SK-N-DZ (cell line): ENCODE measurements around the gene GNPDA1.

Experiments
- DNase-seq: peaks from one replicate; pipeline ENCODE4 v3.0.0-alpha.2; 2015; ENCODE audit warnings: low spot score

Gene GNPDA1

GRCh38 chr5:141994511-141995136, 18.2 kb downstream of the GNPDA1 start:
- no peak for DNase-seq

DNA sequence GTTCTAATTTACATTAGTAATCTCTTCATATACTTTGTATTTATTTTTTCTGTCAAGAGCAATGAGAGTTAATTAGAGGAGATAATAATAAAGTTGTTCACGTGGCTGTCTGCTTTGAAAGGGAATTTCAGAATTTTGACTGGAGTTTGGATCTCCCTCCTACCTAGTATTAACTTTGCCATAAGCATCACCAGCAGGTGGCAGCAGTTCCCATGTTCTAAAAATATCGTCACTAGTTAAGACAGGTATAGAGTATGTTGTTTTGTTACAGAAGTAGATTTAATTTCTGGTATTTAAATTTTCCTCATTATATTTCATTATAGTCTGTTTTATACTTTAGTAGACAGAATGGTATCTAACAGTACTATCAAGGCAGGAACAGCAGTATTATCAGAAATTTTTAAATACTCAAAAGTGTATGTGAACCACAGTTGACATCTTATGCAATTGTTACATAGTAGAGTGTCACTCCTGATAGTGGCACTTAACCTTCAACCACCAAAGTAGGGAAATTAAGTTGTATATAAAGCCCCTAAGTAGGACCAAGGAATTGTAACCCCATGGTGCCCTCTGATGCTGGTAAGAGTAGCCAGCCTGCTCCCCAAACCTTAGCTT, 20.4 kb downstream of the GNPDA1 start:
- DNase-seq: peak; percentile 65

DNA sequence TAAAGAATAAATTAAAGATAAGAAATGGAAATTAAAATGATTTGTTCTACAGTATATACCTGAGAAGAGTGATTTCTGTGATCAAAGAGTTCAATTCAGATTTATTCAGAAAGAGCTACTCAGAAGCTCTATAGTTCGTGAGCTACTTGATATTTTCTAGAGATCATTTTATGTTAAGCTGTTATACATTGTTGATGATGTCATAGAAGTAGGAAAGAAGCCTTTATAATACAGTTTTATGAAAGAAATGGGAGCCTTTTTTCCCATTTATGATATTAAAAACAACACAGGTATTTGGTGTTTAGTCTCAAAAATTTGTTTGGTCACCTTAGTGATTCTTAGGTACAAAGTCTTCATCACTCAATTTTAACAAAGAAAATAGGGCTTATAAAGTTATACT, 23.1 kb downstream of the GNPDA1 start:
- no peak for DNase-seq

GRCh38 chr5:141986072-141986471, 26.8 kb downstream of the GNPDA1 start:
- no peak for DNase-seq

GRCh38 chr5:141982626-141983025, 30.2 kb downstream of the GNPDA1 start:
- DNase-seq: no peak

GRCh38 chr5:141978389-141978788, 34.4 kb downstream of the GNPDA1 start:
- no peak for DNase-seq

DNA sequence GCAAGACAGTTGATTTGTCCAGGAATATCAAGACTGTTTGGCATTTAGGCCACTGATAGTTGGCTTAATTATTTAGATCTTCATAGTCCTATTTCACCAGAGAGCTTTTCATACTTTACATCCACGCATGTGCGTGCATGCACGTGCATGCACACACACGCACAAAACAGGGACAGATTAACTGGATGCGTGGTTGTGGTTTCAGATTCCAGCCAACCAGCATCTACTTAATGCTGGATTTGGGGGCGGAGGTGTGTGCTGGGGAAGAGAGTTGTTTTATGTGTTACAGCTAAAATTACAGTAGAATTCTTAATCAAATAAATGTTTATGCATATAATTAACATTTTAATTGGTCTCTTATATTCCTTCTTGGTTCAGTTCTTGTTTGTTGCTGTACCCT, 36.7 kb downstream of the GNPDA1 start:
- DNase-seq: no peak

GRCh38 chr5:141973871-141974595, 38.8 kb downstream of the GNPDA1 start:
- no peak for DNase-seq

DNA sequence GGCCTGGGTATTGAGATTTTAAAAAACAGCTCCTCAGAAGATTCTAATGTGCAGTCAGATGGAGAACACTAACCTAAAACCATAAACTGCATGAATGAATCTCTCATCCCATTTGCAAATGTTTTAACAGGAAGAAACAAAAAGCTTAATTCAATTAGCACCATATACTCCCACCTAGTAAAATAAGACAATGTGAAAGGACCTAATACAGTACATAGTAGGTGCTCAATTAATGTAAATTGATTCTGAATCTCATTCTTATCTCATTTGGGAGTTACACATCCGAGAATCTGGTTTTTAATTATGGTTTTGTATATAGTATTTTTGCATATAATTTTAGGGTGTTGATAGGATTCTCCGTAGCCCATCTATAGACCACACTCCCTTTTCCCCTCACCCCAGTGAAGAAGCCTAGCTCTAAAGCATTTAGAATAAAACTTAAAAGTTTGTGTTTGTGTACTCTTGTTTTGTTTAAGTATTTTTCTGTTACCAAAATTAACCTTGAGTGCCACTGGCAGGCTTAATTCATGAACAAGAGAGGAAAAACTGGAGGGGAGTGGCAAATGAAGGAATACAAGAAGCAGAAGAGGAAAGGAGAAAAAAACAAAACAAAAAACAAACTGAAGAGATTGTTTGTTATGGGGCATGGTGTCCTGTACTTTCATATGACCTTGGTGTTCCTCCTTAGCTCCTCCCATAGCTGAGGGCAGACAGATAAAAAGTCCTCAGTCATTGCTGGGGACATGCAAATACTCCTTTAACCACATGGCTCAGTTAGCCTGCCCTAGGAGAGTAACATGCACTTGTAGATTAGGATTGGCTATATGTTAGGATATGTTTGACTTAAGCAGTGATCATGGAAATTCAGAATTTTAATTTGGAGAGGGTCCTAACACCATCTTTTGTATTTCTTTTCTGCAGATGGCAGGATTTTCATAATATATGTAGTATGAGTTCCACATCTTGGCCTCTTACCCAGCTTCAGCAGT, 42.8 kb downstream of the GNPDA1 start:
- DNase-seq: no peak

DNA sequence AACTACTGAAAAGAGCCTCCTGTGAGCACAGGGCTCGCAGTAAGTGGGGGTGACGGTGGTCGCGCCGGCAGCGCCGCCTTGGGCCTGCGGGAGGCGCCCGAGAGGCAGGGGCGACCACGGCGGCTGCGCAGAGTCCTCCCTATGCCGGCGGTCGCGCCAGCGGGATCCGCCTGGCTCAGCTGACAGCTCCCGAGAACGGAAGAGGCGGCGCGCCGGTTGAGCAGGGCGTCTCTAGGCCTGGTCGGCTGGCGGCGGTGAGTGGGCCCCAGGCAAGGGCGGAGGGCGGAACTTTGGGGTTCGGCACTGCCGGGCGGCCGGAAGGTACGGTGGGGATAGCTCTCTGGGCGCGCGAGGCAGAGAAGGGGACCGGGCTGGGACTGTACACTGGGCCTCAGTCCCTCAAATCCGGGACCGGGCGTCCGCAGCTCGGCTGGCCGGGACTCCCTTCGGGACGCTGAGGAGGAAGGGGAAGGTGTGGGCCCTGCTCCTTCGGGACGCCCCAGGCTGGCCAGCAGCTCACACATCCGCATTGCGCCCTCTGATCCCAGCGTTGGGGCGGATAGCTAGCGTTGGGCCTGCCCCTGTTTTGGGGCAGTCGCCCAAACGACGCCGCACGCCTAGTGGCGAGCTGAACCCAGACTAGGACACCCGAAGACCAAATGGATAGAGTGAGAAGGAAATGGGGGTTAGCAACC, 43.8 kb downstream of the GNPDA1 start, which contains the start of gene RNF14:
Gene RNF14, plus strand, starts transcription at position 192 of the 695 bp plus-strand sequence. CDS start 4,484 bp downstream, outside the sequence.
- peak; percentile 89 for DNase-seq

DNA sequence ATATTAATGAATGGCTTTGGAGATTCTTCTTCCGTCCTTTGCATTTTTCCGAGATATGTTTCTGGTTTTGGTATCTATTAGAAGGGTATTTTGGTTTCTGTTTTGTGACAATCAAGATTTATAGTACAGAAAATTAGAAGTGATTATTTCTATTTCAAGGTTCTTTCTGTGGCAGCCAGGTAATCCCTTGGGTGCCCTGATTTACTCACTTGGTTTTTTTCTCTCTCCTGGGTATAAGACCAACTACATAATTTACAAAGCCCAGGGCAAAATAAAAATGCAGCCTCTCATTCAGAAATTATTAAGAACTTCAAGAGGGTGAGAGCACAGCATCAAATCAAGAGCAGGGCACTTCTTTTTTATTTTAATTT, 45.9 kb downstream of the GNPDA1 start:
- no peak for DNase-seq

GRCh38 chr5:141966275-141966962, 46.4 kb downstream of the GNPDA1 start:
- no peak for DNase-seq

DNA sequence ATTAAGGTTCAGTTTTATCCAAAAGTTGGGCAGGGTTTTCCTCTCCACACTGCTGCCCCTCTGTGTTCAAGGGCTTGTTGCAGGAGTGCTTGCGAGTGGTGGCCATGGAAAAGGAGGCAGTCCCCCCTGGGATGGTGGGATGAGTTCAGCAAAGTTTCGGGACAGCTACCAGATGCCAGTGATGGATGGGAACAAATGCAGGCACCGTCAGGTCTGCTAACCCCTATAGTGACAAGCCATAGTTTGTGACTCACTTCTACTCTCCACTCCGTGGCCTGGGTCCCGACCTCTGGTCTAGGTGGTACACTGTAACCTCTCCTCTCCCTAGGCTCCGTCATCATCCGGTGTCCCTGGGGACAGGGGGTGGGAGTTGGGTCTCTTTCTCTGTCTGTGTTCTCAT, 47.8 kb downstream of the GNPDA1 start:
- no peak for DNase-seq

- no peak for DNase-seq
Measured at GRCh38 chr5:141963701-141964100, 49.1 kb downstream of the GNPDA1 start.

DNA sequence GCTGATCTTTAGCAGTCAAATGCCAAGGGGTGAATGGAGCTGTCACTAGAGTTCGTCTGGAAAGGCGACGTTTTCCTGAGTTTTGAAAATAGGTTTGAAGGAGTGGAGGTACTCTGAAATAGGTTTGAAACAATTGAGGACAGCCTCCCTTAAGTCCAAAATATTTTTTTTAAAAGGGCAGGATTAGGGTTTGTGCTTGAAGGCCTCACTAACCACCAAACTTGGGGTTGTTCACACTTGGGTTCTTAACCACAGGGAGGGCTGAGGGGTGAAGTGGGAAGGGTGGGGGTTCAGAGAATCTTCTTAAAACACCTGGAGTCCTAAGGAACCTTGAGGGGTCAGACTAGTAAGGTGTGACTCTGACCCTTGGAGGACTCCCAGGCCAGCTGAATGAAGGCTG, 51.4 kb downstream of the GNPDA1 start:
- DNase-seq: no peak

- DNase-seq: peak; percentile 84
Measured at GRCh38 chr5:141960449-141961323, 52.1 kb downstream of the GNPDA1 start.

DNA sequence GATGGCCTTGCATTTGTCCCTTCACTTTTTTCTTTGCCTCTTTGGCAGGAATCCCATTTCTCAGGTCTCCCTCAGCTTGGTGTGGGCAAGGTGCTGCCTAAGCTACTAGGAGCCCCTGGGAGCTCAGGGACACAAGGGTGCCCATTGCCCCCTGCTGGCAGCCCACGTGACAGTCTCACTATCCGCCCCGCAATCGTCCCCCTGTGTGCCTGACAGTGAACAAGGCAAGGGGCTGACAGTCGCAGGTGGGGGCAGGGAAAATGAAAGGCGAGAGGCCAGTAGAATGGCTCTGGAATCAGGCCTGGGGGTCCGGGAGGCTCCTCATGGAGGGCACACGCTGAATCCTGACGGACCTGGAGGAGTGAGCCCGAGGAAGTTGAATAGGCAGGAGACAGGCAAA, 52.8 kb downstream of the GNPDA1 start:
- DNase-seq: peak; percentile 64

DNA sequence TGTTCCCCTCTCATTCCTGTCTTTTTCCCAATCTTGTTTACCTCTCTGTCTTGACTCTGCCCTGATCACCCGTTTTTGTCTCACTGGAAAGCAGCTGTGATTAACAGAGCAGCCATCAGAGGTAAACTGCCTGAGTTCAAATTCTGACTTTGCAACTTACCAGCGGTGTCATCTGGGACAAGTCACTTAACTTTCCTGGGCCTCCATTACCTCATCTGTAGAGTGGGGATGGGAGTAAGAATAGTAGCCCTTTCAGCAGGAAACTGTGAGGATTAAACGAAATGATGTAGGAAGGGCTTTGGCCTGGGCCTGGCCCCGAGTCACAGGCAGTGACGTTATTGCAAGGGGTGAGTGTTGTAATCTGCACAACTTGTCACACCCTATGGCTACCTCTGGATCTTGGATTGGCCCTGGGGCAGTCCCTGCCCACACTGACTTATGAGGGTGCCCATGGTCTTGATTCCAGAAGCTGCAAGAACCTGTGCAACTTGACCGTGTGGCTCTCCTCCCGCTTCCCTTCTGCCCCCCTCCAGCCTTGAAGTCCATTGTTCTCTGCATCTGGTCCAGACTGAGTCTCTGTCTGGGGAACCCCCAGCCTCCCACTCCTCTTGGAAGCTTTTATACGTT, 54.2 kb downstream of the GNPDA1 start:
- DNase-seq: no peak

- DNase-seq: no peak
Measured at GRCh38 chr5:141958113-141958512, 54.7 kb downstream of the GNPDA1 start, which contains the start of gene PCDH12. TSS of gene PCDH12 (minus strand) at chr5:141958202. CDS start at chr5:141957851, 351 bp downstream.
